ENCODE measurements around the gene AJAP1.

AJAP1 gene

GRCh38 chr1:4700801-4701200 lies 46.4 kb downstream of the AJAP1 start:
- no peak for DNase-seq (ENCODE audit: low read depth in 2 of 2)

DNA sequence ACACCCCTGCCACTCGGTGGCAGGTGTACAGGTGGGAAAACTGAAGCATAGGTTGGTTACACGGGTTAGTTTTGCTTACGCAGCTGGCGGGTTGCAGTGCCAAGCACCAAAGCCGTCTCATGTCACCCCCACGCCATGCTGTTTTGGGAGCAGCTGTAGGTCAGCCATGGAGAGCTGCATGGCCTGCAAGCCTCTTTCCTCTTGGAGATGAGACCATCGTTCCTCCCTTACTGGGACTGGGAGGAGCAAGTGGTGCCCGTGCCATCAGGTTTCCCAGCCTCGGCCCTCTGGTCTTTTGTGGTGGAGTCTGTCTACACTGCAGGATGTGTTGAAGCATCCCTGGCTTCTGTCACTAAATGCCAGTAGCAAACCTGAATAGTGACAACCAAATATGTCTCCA lies 46.9 kb downstream of the AJAP1 start:
- DNase-seq (ENCODE audit: low read depth in 2 of 2): no peak

DNA sequence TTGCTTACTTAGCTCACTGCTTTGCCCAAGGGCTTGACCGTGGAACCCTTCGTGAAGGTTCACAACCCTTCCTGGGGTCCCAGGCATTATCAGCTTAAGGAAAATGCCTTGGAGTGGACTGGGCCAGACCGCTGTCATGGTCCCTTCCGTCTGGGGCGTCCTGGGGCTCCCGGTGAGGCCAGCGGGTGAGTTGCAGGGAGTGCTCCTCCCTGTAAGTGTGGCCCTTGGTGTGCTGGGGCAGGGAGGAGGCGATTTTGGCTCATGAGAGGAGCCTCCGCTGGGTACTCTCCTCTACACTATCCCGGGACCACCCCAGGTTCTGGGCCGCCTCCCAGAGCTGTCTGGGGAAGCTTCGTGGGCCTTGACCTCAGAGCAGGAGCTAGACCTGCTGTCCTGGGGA lies 48.1 kb downstream of the AJAP1 start:
- DNase-seq (ENCODE audit: low read depth in 2 of 2): no peak

GRCh38 chr1:4702932-4703331 lies 48.5 kb downstream of the AJAP1 start:
- peak; percentile 85 to 89 for DNase-seq (ENCODE audit: low read depth in 2 of 2)

- no peak for DNase-seq (ENCODE audit: low read depth in 2 of 2)
These were observed 49.2 kb downstream of the AJAP1 start for GRCh38 chr1:4703646-4704045.

DNA sequence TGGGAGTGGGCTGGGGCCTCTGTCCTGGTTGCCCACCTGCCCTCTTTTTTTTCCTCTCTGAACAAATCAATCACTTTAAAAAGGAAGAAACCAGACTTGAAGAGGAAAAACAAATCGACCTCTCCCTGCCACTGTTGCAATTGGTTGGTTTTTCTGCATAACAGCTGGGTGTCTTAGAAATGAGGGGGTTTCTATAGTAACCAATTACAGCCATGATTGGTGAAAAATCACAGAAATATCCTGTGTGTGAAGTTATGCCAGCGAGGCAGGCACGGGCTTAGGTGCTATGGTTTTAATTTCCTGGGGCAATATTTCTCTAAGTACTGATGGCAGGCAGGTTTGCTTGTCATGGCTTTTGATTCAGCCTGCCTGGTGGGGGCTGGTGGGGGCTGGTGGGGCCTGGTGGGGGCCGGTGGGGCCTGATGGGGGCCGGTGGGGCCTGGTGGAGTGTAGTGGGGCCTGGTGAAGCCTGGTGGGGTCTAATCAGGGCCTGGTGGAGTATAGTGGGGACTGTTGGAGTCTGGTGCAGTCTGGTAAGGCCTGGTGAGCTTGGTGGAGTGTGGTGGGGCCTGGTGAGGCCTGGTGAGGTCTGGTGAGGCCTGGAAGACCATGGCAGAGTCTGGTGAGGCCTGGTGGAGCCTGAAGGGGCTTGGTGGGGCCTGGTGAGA lies 54.6 kb downstream of the AJAP1 start:
- no peak for DNase-seq (ENCODE audit: low read depth in 2 of 2)

- DNase-seq (ENCODE audit: low read depth in 2 of 2): no peak
These were observed 55.2 kb downstream of the AJAP1 start for GRCh38 chr1:4709641-4710040.

DNA sequence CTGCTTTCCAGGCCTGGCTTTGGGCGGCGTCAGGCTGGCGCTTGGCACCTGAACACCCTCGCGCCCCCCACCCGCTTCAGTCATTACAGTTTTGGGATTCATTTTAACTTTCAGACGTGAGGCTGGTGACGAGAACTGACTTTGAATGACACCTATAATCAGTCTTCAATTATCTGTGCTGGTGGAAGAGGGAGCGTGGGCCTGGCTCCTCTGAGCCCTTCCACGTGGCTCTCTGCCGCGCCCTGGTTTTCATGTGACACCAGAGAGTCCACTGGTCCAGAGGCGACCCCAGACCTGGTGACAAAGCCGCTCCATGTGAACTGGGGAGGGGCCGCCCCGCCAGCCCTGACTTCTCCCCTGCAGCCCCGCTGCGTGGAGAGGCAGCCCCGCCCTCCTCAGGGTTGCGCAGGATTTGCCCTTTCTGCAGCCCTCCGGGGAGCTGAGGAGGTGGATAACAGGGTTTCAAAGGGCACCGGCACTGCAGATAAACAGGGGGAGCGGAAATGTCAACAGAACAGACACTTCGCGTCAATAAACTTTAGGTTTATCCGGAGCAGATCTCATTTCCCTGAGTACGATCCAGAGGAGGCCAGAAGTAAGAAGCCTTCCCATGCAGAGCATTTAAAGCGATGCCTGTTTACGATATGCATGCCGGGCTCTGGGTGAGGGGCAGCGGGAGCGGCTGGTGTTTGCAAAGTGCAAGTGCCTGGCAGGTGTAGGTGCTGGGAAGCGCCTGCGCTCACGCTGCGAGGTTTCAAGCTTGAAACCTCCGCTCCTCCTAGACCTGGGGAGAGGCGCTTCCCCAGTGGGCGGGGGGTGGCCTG lies 56.4 kb downstream of the AJAP1 start:
- no peak for DNase-seq (ENCODE audit: low read depth in 2 of 2)

DNA sequence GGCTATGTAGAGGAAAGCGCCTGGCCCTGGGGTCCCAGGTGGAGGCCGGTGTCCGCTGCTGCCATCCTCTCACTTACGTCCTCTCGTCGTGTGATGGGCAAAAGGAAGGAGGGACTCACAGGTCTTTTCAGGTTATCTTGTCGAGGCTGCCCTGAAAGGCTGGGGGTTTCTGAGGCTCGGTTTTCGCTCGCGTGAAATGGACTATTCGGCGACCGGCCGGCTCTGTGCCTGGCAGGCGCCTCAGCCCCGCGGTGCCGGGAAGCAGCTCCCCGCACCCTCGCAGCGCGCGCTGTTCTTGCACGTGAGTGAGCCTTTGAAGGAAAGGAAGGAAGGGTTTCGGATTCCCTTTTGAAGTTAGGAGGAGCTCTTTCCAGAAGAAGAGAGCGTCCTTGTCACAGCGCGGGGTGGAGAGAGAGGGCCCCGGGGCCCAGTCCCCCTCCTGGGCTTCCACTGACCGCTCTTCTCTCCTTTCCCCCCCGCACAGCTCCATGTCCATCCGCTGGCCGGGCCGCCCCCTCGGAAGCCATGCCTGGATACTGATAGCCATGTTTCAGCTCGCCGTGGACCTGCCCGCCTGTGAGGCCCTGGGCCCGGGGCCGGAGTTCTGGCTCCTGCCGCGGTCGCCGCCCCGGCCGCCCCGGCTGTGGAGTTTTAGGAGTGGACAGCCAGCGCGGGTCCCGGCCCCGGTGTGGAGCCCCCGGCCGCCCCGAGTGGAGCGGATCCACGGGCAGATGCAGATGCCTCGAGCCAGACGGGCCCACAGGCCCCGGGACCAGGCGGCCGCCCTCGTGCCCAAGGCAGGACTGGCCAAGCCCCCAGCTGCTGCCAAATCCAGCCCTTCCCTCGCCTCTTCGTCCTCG lies 57.2 kb downstream of the AJAP1 start:
- DNase-seq (ENCODE audit: low read depth in 2 of 2): no peak

DNA sequence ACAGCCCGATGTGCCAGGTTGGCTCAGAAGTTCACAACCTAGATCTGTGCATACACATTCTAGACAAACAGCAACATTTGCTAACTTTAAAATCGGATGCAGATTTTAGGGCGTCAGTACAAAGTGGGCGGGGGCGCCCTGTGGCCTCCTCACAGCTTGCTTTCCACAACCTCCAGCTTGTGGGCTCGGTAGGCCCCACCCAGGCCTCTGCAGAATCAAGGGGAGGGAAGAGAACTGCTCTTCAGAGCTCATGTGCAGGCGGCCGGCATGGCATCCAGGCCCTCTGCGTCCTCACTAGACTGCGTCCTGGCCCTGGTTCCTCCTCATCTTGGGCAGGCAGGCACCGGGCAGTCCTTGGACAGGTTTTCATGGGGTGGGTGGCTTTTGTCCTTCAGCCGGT lies 59.3 kb downstream of the AJAP1 start:
- DNase-seq (ENCODE audit: low read depth in 2 of 2): no peak

- no peak for DNase-seq (ENCODE audit: low read depth in 2 of 2)
These were observed 62.0 kb downstream of the AJAP1 start for GRCh38 chr1:4716406-4716805.

DNA sequence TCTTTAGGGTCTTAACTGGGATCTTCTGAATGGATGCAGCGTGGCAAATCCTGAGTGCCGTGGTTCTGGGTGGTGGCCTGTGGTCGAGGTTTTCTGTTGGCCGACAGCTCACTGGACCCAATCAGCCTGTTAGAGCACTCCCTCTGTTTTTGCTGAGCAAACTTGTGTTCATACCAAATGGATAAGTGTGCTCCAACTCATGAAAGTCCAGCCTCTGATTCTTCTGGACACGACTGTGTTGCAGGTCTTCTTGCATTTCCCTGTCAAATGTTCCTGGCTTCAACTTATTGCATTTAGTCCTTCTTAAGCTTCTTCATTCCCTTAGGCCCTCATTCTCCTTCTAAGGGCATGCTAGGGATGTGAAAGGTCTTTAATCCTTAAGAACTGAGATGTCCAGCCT lies 63.7 kb downstream of the AJAP1 start:
- DNase-seq (ENCODE audit: low read depth in 2 of 2): no peak

DNA sequence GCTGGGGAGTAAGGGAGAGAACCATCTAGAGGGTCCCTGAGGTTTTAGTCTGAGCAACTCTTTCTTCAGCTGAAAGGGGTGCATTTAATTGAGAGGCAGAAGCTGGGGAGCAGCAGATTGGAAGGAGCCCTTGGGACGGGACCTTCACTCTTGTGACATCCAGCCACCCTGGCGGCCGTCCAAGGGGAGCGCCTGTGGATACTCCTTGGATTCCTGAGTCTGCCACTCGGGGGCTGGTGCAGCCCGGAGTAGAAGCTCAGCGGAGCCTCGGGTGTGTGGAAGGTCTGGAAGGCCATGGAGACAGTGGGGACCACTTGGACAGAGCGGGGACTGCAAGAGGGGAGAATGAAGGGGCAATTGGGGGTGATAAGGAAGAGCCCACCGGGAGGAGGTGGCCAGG lies 68.7 kb downstream of the AJAP1 start:
- no peak for DNase-seq (ENCODE audit: low read depth in 2 of 2)

GRCh38 chr1:4724001-4724400 lies 69.6 kb downstream of the AJAP1 start:
- DNase-seq (ENCODE audit: low read depth in 2 of 2): no peak

DNA sequence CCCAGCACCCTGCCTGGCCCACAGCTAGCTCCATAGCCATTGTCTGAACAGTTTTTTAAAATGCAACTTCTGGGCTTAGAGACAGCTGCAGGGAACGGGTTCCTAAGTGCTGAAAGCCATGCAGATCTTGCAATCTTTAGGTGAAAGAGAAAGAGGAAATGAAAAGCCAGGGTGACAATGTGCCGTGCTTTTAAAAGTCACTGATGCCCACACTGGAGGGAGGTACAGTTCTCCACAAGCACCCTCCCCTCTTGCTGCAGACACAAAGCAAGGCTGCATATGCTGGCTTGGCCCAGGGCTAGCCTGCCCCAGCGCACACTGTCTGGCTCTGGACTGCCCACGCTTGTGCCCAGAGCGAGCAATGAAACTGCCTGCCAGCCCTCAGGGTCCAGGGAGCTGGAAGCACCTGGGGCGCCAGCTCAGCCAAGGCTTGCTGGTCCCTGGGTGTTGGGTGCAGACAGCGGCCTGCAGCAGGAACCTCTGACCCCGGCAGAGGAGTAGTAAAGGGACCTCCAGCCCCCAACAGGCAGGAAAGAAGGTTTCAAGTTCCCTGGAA lies 70.4 kb downstream of the AJAP1 start:
- DNase-seq (ENCODE audit: low read depth in 2 of 2): no peak

DNA sequence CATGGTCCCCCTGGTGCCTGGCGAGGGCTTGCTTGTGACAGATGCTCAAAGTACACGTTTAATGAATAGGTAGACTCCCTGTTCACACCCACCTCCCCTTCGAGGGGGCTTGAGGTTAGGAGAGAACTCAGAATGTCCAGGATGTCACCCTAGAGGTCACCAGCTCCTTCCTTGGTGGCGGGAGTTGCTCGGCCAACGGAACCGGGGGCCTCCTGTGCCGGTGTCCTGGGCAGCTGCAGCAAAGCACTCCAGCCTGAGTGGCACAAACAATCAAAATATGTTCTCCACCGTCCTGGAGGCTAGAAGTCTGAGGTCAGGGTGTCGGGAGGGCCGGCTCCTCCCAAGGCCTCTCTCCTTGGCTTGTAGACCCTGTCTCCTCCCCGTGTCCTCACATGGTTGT lies 71.0 kb downstream of the AJAP1 start:
- no peak for DNase-seq (ENCODE audit: low read depth in 2 of 2)

- no peak for DNase-seq (ENCODE audit: low read depth in 2 of 2)
These were observed 72.4 kb downstream of the AJAP1 start for GRCh38 chr1:4726620-4727341.

DNA sequence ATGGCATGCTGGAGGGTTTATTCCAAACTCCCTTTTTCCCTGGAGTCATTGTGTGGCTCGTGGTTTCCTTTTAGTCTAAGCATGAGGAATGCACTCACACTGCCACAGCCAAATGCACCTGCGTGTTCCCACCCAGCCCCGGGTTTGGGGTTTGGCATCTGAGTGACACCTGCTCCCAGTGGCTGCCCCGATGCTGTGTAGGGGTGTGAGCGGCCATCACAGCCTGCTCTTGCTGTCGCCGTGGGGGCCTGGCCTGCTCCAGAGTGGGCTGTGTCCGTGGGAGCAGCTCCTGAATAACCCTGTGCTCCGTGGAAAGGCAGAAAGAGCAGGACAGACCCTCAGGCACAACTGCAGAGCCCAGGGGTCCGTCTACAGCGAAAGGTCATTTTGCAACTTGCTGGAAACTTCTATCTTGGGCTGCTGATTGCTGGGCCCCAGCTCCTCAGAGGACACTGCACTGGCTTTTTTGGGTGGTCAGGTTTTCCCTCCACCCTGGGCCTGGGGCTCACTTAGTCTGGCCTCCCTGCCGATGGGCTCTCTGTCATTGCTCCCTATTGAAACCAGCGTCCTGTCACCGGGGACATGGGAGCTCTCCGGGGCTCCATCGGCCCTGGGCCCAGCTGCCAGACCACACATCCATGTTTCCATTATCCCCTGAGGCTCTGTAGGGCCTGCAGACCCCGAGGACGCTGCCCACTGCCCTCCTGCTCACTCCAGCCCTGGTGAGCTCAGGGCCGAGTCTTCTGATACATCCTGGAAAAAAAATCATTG lies 74.1 kb downstream of the AJAP1 start:
- no peak for DNase-seq (ENCODE audit: low read depth in 2 of 2)

DNA sequence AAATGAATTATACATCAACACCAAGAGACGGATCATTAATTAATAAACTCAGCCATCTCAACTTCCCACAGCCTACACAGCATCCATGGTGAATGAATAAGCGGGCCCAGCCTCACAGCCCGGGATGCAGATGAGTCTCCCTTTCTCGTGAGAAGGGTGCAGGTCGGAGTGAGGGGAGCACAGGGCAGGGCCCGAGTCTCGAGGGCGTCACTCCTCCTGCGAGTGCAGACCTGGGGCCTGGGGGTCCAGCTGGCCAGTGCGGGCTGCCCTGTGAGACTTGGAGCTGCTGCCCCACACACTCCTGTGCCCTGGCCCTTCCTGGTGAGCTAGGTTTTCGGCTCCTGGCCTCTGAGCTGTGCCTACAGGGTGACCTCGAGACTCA lies 74.7 kb downstream of the AJAP1 start:
- no peak for DNase-seq (ENCODE audit: low read depth in 2 of 2)

GRCh38 chr1:4730078-4730477 lies 75.7 kb downstream of the AJAP1 start:
- DNase-seq (ENCODE audit: low read depth in 2 of 2): no peak

All from fibroblast of skin of left biceps (primary cell).